ENCODE data around the gene KRT2. TPM values are rescaled to one million over a fixed set of nuclear protein-coding genes. Genes with fewer than 3 reads are reported as not detected.

The KRT2 gene
- total and polyA plus RNA-seq, 9 of the 15 experiments (the other 6 are each of a cell fraction or from before 2014, with no cell fraction given): 0.03 to 0.69 (median 0.07) TPM; not detected in 2

DNA sequence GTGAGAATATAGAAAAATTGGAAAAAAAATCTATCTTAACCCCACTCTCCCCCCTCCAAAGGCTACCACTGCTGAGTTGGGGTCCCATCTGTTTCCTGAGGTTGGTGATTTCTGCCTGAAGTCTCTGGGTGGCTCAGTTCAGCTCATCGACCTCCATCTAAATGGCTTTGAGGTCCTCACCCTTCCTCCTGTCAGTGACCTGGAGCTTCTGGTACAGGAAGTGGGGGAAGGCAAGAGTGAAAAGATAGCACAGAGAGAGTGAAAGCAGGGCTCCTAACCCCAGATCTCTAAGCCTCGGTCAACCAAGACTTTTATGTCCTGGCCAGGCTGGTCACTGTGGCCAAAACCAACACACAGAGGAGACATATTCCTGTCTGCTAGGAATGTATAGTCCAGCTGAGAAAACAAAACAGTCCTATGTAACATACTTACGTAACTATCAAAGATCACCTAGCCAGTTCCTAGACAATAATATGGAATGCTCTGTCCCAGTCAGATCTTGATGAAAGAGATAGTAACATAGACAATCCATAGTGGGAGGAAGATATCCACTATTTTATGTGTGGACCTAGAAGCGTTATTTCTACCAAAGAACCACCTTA is 21.3 kb downstream of the KRT2 start:
- Histone ChIP-seq H3K9ac (ENCODE audit: insufficient read depth in 1 of 2, low read depth in 2 of 2, low read length in 2 of 2) (no peak overlapping the region), H3K79me2 (ENCODE audit: control insufficient read depth, insufficient read depth, low read length) (no peaks in the 10 kb centered on the region), H3K9me1 (ENCODE audit: control insufficient read depth, insufficient read depth, low read length) (no peaks in the 10 kb centered on the region), H3K4me2 (ENCODE audit: insufficient read depth, low read length) (no peak overlapping the region), H3K36me3 (ENCODE audit: control insufficient read depth, insufficient read depth, low read length) (no peaks in the 10 kb centered on the region), H4K20me1 (replicated peaks; ENCODE audit: control insufficient read depth, insufficient read depth, low read length) (no peaks in the 10 kb centered on the region), H3K9me3 (replicated peaks; ENCODE audit: control insufficient read depth, insufficient read depth, low read depth, low read length) (no peaks in the 10 kb centered on the region), H3K27me3 (ENCODE audit: control insufficient read depth in 2 of 2, insufficient read depth in 2 of 2, low read length in 2 of 2) (no peaks in the 10 kb centered on the region), H3K4me3 (no peak overlapping the region), H2AFZ (ENCODE audit: low read depth, low read length) (peak overlapping the region; percentile 54; the same call in 1 of the 2 replicates), H3K27ac (ENCODE audit: extremely low read depth, low read depth, low read length) (no peak overlapping the region), H3K4me1 (replicated peaks in 1 of 2; ENCODE audit: control insufficient read depth in 2 of 2, insufficient read depth in 2 of 2, low read length in 2 of 2) (peaks cover 8 to 38% of the 10 kb centered on the region in 2 experiments)
- peak in 1 of 4 experiments; percentile 22 for DNase-seq (ENCODE audit: extremely low read depth in 1 of 4, low spot score in 3 of 4)
- 21% methylated on average over 4 of the region's 4 CpGs for WGBS (ENCODE audit: insufficient coverage, low coverage, missing lambda C conversion rate)
- TF ChIP-seq SIX5 (IDR thresholded peaks at IDR 0.05; ENCODE audit: borderline replicate concordance in 1 of 2, insufficient read depth in 1 of 2, low read depth in 1 of 2, low read length in 2 of 2) (no peak), ZNF707 (CRISPR knock-in tag; conservative IDR thresholded peaks at IDR 0.05) (peak; percentile 78)
- TF ChIP-seq, protein P1, sequence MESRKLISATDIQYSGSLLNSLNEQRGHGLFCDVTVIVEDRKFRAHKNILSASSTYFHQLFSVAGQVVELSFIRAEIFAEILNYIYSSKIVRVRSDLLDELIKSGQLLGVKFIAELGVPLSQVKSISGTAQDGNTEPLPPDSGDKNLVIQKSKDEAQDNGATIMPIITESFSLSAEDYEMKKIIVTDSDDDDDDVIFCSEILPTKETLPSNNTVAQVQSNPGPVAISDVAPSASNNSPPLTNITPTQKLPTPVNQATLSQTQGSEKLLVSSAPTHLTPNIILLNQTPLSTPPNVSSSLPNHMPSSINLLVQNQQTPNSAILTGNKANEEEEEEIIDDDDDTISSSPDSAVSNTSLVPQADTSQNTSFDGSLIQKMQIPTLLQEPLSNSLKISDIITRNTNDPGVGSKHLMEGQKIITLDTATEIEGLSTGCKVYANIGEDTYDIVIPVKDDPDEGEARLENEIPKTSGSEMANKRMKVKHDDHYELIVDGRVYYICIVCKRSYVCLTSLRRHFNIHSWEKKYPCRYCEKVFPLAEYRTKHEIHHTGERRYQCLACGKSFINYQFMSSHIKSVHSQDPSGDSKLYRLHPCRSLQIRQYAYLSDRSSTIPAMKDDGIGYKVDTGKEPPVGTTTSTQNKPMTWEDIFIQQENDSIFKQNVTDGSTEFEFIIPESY (CRISPR knock-in tag; IDR thresholded peaks at IDR 0.05): no peak
- no peak for FAIRE-seq
- BruUV-seq (replicated peaks): no TSS peak
- ChIA-PET CTCF (ENCODE audit: low intra/inter-chr PET ratio) (no interaction called here), POLR2A (interaction anchor here (0.7 kb wide), 1 partner anchor 27 kb away, joined by 3 read pairs; no protein-coding TSS in a partner anchor)
- in situ Hi-C loops (cut with MboI) (no loop called here), intact Hi-C loops (cut with micrococcal nuclease) (no loop called here)
- ATAC-seq: peak; percentile 29; the same call in 2 of the 3 replicates

All from K562 (cell line).